Measurements from ENCODE around the gene IKZF4. TPM values are rescaled to one million over a fixed set of nuclear protein-coding genes. Genes with fewer than 3 reads are reported as not detected.

IKZF4 gene
- total RNA-seq, 6 experiments from 2014 or later, result 0.99 to 2.6 (median 2.3) TPM

DNA sequence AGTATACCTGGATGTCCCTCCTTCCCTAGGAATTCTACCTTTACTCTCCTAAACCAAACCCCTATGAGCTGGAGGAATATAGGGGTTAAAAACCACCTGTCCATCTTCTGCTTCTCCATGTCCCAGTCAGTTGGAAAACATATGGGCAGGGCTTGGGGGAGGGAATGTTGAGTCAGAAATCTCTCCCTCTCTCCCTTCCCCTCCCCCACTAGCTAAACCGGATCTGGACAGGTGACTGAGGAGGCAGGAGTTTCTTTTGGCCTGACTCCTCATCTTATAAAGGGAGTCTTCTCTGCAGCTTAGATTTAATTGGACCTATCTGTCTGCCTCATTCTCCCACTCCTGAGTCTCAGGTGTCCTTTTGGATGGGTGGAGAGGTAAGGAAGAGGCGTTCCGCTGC lies 65.3 kb downstream of the IKZF4 start:
- no peak overlapping the region for H3K4me3 ChIP-seq
- no peak for DNase-seq
- no peaks in the 10 kb centered on the region for H3K9me3 ChIP-seq
- WGBS (ENCODE audit: insufficient coverage, low coverage, low lambda C conversion rate, missing lambda C conversion rate), result 72% methylated on average over 3 of the region's 3 CpGs
- peaks cover 0 to 77% (median 38%) of the 10 kb centered on the region in 4 donors for H3K36me3 ChIP-seq
- H3K27ac ChIP-seq, result peak overlapping the region in 1 of 3 donors; percentile 31
- TF ChIP-seq, protein P1, sequence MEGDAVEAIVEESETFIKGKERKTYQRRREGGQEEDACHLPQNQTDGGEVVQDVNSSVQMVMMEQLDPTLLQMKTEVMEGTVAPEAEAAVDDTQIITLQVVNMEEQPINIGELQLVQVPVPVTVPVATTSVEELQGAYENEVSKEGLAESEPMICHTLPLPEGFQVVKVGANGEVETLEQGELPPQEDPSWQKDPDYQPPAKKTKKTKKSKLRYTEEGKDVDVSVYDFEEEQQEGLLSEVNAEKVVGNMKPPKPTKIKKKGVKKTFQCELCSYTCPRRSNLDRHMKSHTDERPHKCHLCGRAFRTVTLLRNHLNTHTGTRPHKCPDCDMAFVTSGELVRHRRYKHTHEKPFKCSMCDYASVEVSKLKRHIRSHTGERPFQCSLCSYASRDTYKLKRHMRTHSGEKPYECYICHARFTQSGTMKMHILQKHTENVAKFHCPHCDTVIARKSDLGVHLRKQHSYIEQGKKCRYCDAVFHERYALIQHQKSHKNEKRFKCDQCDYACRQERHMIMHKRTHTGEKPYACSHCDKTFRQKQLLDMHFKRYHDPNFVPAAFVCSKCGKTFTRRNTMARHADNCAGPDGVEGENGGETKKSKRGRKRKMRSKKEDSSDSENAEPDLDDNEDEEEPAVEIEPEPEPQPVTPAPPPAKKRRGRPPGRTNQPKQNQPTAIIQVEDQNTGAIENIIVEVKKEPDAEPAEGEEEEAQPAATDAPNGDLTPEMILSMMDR (IDR thresholded peaks at IDR 0.05), result no peak
- no peak for TF ChIP-seq POLR2A (IDR thresholded peaks at IDR 0.05)
- intact Hi-C loops (cut with DNase I), result no loop called here
- no peaks in the 10 kb centered on the region for H3K27me3 ChIP-seq
- peaks cover 0 to 52% (median 22%) of the 10 kb centered on the region in 4 donors for H3K4me1 ChIP-seq
- no peak for ATAC-seq

DNA sequence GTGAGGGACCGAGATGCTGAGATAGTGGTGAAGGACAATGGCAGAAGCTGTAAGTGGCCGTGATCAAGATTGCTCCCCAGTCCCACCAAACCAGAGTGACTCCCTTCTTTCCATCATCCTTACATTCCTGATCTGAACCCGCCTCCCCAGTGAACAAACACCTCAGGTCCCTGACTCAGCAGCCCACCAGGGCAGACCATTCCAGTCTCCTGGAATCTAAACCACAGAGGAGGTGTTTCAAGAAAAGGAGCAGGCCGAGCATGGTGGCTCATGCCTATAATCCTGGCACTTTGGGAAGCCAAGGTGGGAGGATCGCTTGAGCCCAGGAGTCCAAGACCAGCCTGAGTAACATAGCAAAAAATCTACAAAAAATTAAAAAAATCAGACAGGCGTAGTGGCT lies 65.8 kb downstream of the IKZF4 start:
- Histone ChIP-seq H3K4me3 (no peak overlapping the region), H3K4me1 (peaks cover 0 to 52% (median 22%) of the 10 kb centered on the region in 4 donors), H3K36me3 (peaks cover 0 to 80% (median 38%) of the 10 kb centered on the region in 4 donors), H3K27me3 (no peaks in the 10 kb centered on the region), H3K9me3 (no peaks in the 10 kb centered on the region), H3K27ac (peak overlapping the region in 2 of 3 donors; percentile 31 to 58)
- intact Hi-C loops (cut with DNase I), result no loop called here
- WGBS (ENCODE audit: insufficient coverage, low coverage, low lambda C conversion rate, missing lambda C conversion rate), result 84% methylated on average over 5 of the region's 6 CpGs
- DNase-seq (no peak), ATAC-seq (no peak)
- TF ChIP-seq, protein P1 (IDR thresholded peaks at IDR 0.05), result no peak
- no peak for TF ChIP-seq POLR2A (IDR thresholded peaks at IDR 0.05)

- H3K4me1 ChIP-seq, result peaks cover 0 to 49% (median 22%) of the 10 kb centered on the region in 4 donors
Measured at GRCh38 chr12:56087220-56087619, 66.4 kb downstream of the IKZF4 start.

More at GRCh38 chr12:56087220-56087619, 66.4 kb downstream of the IKZF4 start:
- TF ChIP-seq POLR2A (IDR thresholded peaks at IDR 0.05), result no peak
- TF ChIP-seq, protein P1 (IDR thresholded peaks at IDR 0.05), result no peak
- H3K9me3 ChIP-seq, result no peaks in the 10 kb centered on the region
- DNase-seq, result peak; percentile 91 to 93 (median 93)
- no peaks in the 10 kb centered on the region for H3K27me3 ChIP-seq
- 20% methylated on average over 1 of the region's 6 CpGs for WGBS (ENCODE audit: insufficient coverage, low coverage, low lambda C conversion rate, missing lambda C conversion rate)
- H3K4me3 ChIP-seq, result no peak overlapping the region
- H3K27ac ChIP-seq, result peak overlapping the region in 2 of 3 donors; percentile 52 to 58
- ATAC-seq, result peak; percentile 86 to 97 (median 92)
- peaks cover 0 to 84% (median 40%) of the 10 kb centered on the region in 4 donors for H3K36me3 ChIP-seq
- intact Hi-C loops (cut with DNase I), result no loop called here

Other genes with a start within 250 kb of the IKZF4 start
- gene SARNP, start 203.3 kb upstream of the IKZF4 start, total RNA-seq, result 10 to 100 TPM; 11.3 to 22.3 (median 17.0) TPM
- 10 to 100 TPM; 20.2 to 35.4 (median 24.9) TPM for gene ORMDL2, start 203.0 kb upstream of the IKZF4 start, total RNA-seq
- gene DNAJC14, start 191.5 kb upstream of the IKZF4 start, total RNA-seq, result 10 to 100 TPM; 11.8 to 17.2 (median 13.1) TPM
- 1 to 10 TPM; 1.3 to 5.0 (median 1.9) TPM for gene MMP19, start 178.1 kb upstream of the IKZF4 start, total RNA-seq
- gene PYM1, start 93.1 kb upstream of the IKZF4 start, total RNA-seq, result 10 to 100 TPM; 16.5 to 36.4 (median 20.9) TPM
- 1 to 10 TPM; 2.7 to 7.6 (median 4.9) TPM for gene DGKA, start 89.9 kb upstream of the IKZF4 start, total RNA-seq
- gene PMEL, start 55.0 kb upstream of the IKZF4 start, total RNA-seq, result 1 to 10 TPM; 1.5 to 4.5 (median 2.7) TPM
- 10 to 100 TPM in 3 of 6 experiments, 1 to 10 TPM in 3; 8.0 to 14.9 (median 10.6) TPM for gene CDK2, start 54.2 kb upstream of the IKZF4 start, total RNA-seq
- gene RAB5B, start 47.0 kb upstream of the IKZF4 start, total RNA-seq, result 10 to 100 TPM; 36.5 to 60.7 (median 51.6) TPM
- 10 to 100 TPM; 31.5 to 63.7 (median 47.9) TPM for gene SUOX, start 23.8 kb upstream of the IKZF4 start, total RNA-seq
- gene RPS26, start 20.9 kb downstream of the IKZF4 start, total RNA-seq, result 100 to 1,000 TPM in 2 of 6 experiments, 10 to 100 TPM in 4; 17.2 to 600 (median 24.9) TPM
- gene ERBB3, start 59.1 kb downstream of the IKZF4 start, total RNA-seq, result 100 to 1,000 TPM in 1 of 6 experiments, 10 to 100 TPM in 5; 39.1 to 139 (median 66.9) TPM
- gene PA2G4, start 83.5 kb downstream of the IKZF4 start, total RNA-seq, result 10 to 100 TPM; 29.7 to 82.4 (median 36.6) TPM
- gene RPL41, start 95.6 kb downstream of the IKZF4 start, total RNA-seq, result 1,000 to 10,000 TPM in 4 of 6 experiments, 100 to 1,000 TPM in 2; 516 to 1,547 (median 1,257) TPM
- gene ZC3H10, start 97.2 kb downstream of the IKZF4 start, total RNA-seq, result 1 to 10 TPM; 1.7 to 5.4 (median 3.2) TPM
- 100 to 1,000 TPM in 1 of 6 experiments, 10 to 100 TPM in 5; 56.5 to 117 (median 70.3) TPM for gene ESYT1, start 107.2 kb downstream of the IKZF4 start, total RNA-seq
- gene MYL6B, start 131.5 kb downstream of the IKZF4 start, total RNA-seq, result 10 to 100 TPM in 5 of 6 experiments, 1 to 10 TPM in 1; 4.9 to 18.7 (median 12.6) TPM
- gene MYL6, start 137.3 kb downstream of the IKZF4 start, total RNA-seq, result 100 to 1,000 TPM; 409 to 644 (median 490) TPM
- 10 to 100 TPM; 17.9 to 40.8 (median 25.7) TPM for gene SMARCC2, start 168.4 kb downstream of the IKZF4 start, total RNA-seq
- 10 to 100 TPM; 10.6 to 23.0 (median 12.3) TPM for gene RNF41, start 200.9 kb downstream of the IKZF4 start, total RNA-seq
- 10 to 100 TPM; 10.3 to 24.3 (median 14.8) TPM for gene NABP2, start 203.3 kb downstream of the IKZF4 start, total RNA-seq
- 100 to 1,000 TPM in 3 of 6 experiments, 10 to 100 TPM in 3; 39.7 to 209 (median 110) TPM for gene SLC39A5, start 209.0 kb downstream of the IKZF4 start, total RNA-seq
- 10 to 100 TPM; 10.6 to 16.1 (median 12.2) TPM for gene ANKRD52, start 237.3 kb downstream of the IKZF4 start, total RNA-seq
- 10 to 100 TPM in 3 of 6 experiments, 1 to 10 TPM in 3; 5.5 to 25.1 (median 13.0) TPM for gene COQ10A, start 245.9 kb downstream of the IKZF4 start, total RNA-seq